ENCODE data around the gene FKBP8. TPM values are rescaled to one million over a fixed set of nuclear protein-coding genes. Genes with fewer than 3 reads are reported as not detected.

Gene FKBP8
- total RNA-seq, 1 experiment from 2014 or later: 487 TPM

GRCh38 chr19:18493440-18494266, 49.7 kb downstream of the FKBP8 start:
- no peak for DNase-seq (ENCODE audit: low read depth)
- in situ Hi-C loops (cut with HindIII; ENCODE audit: low pct_unique_long_range_greater_than_20kb, low sequenced_read_pairs): no loop called here

GRCh38 chr19:18491995-18492953, 51.1 kb downstream of the FKBP8 start:
- in situ Hi-C loops (cut with HindIII; ENCODE audit: low pct_unique_long_range_greater_than_20kb, low sequenced_read_pairs): no loop called here
- DNase-seq (ENCODE audit: low read depth): no peak

DNA sequence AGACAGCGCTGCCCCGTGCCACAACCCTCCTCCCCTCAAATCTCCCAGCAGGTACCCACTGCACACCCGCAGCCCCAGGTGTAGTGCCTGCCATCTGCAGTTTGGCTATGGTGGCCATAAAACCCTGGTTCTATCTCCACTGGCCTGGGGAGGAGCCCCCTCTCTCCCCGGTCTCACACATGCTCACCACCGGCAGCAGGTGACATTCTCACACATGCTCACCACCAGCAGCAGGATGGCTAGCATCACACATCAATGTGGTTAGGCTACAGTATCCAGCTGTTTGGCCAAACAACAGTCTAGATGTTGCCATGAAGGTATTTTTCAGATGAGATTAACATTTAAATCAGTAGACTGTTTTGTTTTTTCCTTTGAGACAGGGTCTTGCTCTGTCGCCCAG, 52.6 kb downstream of the FKBP8 start:
- no peak for DNase-seq (ENCODE audit: low read depth)
- in situ Hi-C loops (cut with HindIII; ENCODE audit: low pct_unique_long_range_greater_than_20kb, low sequenced_read_pairs): no loop called here

GRCh38 chr19:18489627-18490184, 53.7 kb downstream of the FKBP8 start:
- no peak for DNase-seq (ENCODE audit: low read depth)
- in situ Hi-C loops (cut with HindIII; ENCODE audit: low pct_unique_long_range_greater_than_20kb, low sequenced_read_pairs): no loop called here

DNA sequence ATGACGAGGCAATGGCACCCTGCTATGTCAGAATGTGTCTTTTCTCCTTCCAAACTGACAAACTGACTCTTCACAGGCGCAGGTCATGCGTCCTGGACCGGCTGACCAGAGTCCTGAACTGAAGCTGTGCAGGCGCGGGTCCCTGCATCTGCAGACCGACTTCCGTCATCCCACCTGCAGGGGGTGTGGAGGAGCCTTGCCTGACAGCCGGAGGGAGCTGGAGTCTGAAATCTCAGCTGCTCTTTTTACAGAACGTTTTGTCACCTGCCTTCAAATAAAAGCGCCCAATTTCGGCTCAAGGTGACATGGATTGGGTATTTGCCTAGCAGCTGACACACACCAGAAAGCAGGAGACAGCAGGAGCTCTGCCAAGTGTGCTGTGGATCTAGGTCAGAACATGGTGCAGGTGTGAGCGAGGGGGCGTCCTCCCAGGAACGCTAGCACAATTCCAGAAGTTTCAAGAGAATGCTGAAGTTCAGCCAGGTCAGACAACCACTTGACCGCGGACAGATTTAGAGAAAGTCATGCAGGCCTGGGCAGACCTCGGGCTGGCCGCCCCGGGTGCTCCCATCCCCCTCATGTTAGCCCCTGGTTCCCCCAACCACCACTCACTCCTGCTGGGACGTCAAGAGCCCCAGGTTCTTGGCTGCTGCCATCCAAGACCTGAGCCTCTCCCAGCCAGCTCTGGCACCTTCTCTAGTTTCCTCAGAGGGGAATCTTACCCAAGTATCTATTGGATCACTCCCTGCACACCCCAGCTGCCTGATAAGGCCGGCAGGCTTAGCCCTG, 54.3 kb downstream of the FKBP8 start:
- in situ Hi-C loops (cut with HindIII; ENCODE audit: low pct_unique_long_range_greater_than_20kb, low sequenced_read_pairs): no loop called here
- no peak for DNase-seq (ENCODE audit: low read depth)

DNA sequence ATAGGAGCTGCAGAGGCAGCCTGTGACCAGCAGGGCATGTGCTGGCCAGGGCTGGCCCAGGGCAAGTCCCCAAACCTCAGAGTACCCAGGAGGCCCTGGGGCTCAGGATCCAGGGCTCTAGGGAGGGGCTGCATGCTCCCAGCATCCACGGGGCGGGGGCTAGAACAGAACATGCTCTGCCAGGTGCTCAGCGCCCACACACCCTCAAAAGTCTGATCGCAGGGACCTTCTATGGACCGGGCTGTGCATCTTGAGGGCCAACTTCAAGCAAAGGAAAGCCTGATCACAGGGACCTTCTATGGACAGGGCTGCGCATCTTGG, 55.0 kb downstream of the FKBP8 start:
- in situ Hi-C loops (cut with HindIII; ENCODE audit: low pct_unique_long_range_greater_than_20kb, low sequenced_read_pairs): no loop called here
- DNase-seq (ENCODE audit: low read depth): no peak

DNA sequence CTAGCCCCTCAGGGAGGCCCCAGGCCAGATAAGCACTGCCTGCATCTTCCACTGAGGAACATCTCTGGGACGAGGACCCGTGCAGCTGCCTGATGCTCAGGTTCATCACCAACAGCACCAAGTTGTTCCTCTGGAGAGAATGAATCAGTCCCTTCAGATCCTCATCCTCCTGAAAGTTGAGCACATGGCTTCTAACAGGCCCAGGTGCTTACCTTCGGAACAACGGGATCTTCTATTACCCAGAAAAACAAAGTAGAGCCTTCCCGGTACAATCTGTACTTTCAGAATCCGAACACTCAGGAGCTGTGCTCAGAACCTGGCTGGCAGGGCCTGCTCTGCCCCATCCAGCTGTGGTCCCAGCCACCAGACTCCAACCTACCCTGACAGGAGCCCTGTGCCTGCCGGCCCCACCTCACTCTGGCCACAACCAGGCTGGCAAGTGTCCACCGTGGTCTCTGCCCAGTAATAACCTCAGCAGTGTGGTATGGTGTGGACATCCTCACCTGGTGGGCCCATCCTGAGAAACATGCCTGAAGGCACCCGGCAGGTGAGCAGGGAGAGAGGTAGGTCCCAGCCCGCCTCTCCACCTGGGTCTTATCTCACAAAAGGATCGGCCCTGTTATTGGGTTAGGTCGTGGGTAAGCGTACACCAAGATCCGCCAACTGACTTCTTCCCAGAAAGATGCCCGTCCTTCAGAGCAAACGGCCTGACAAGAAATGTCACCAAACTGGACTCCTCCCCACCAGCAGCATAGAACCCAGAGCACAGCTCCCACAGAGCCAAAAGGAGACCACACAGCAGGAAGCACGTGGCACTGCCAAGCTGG, 55.6 kb downstream of the FKBP8 start:
- no peak for DNase-seq (ENCODE audit: low read depth)
- in situ Hi-C loops (cut with HindIII; ENCODE audit: low pct_unique_long_range_greater_than_20kb, low sequenced_read_pairs): no loop called here

DNA sequence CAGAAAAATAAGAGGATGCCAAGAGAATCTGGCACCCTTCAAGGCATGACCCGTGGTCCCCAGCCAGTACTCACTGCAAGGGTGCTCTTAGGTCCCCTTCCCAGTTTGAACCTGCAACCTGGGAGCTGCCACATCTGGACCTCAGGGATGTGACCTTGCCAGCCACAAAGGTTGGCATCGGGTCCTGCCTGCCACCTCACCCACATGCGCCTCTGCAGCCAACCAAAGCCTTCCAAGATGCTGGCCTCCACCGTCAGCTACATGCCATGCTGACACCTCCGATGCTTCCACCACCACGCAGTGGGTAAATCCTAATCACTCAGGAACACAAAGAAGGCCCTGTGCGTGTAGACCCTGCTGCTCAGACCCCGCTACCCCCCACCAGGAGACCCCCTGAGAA, 56.6 kb downstream of the FKBP8 start:
- in situ Hi-C loops (cut with HindIII; ENCODE audit: low pct_unique_long_range_greater_than_20kb, low sequenced_read_pairs): no loop called here
- DNase-seq (ENCODE audit: low read depth): no peak

DNA sequence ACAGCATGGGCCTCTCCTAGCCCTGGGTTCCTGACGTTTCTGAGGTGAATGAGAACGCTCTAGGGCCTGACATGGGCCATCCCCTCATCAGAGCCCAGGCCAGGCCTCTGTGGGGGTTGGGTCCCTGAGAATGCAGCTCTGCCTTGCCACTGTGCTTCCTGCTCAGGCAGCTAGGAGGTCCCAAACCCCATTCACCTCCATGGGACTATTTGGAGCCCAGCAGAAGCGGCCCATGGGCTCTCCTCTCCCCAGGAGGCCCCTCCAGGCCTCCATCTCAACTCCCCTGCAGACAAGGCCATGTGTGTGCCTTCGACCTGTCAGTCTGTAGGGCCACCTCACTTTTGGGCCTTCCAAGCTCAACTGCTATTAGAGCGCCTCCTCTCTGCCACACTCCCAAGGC, 58.4 kb downstream of the FKBP8 start:
- in situ Hi-C loops (cut with HindIII; ENCODE audit: low pct_unique_long_range_greater_than_20kb, low sequenced_read_pairs): no loop called here
- no peak for DNase-seq (ENCODE audit: low read depth)

DNA sequence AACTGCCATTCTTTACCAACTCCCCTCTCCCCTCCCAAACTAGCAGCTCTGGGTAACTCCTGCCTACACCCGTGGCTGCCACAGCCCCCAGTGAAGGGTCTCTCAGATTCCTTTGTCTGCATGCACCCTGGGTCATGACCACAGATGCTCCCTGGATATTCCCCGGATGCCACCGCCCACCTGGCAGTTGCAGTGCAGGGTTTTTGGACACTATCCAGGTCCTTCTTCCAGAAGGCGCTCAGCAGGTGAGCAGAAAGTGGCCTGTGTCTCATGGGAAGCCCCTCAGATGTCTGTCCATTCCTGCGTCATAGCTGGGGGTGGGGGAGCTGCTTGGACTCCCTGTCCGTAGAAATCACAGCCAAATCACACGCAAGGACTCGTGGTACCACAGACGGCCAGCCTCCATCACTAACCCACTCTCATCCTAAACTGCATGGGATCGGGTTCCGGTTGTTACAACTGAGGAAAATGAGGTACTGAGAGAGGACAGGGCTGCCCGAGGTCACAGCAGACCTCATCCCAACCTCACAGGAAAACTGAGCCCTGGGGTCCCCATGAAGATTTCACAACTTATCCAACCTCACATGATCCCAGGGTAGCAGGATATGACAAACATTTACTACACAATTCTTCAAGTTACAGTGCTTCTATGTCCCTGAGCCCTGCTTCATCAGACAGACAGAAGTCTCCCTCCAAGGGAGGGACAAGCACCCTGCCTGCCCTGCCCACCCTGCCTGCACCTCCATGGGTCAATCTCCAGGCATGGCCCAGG, 60.1 kb downstream of the FKBP8 start:
- in situ Hi-C loops (cut with HindIII; ENCODE audit: low pct_unique_long_range_greater_than_20kb, low sequenced_read_pairs): no loop called here
- no peak for DNase-seq (ENCODE audit: low read depth)

Other genes starting within 250 kb of the FKBP8 start
- gene LSM4, start 220.5 kb downstream of the FKBP8 start, total RNA-seq (2014; rRNA removed; shearing (Covaris generic); ENCODE audit: low replicate concordance): 828 and 869 TPM in 2 replicates
- 15.4 and 17.8 TPM in 2 replicates for gene PGPEP1, start 203.0 kb downstream of the FKBP8 start, total RNA-seq (2014; rRNA removed; shearing (Covaris generic); ENCODE audit: low replicate concordance)
- 349 and 410 TPM in 2 replicates for gene GDF15, start 157.4 kb downstream of the FKBP8 start, total RNA-seq (2014; rRNA removed; shearing (Covaris generic); ENCODE audit: low replicate concordance)
- not detected in 2 replicates for gene LRRC25, start 146.0 kb downstream of the FKBP8 start, total RNA-seq (2014; rRNA removed; shearing (Covaris generic); ENCODE audit: low replicate concordance)
- gene SSBP4, start 124.2 kb downstream of the FKBP8 start, total RNA-seq (2014; rRNA removed; shearing (Covaris generic); ENCODE audit: low replicate concordance): 87.5 and 106 TPM in 2 replicates
- 118 and 155 TPM in 2 replicates for gene ISYNA1, start 105.4 kb downstream of the FKBP8 start, total RNA-seq (2014; rRNA removed; shearing (Covaris generic); ENCODE audit: low replicate concordance)
- gene ELL, start 21.5 kb downstream of the FKBP8 start, total RNA-seq (2014; rRNA removed; shearing (Covaris generic); ENCODE audit: low replicate concordance): 8.4 and 26.0 TPM in 2 replicates
- gene KXD1, start 14.3 kb upstream of the FKBP8 start, total RNA-seq (2014; rRNA removed; shearing (Covaris generic); ENCODE audit: low replicate concordance): 99.2 and 181 TPM in 2 replicates
- 628 and 713 TPM in 2 replicates for gene UBA52, start 28.3 kb upstream of the FKBP8 start, total RNA-seq (2014; rRNA removed; shearing (Covaris generic); ENCODE audit: low replicate concordance)
- 189 and 207 TPM in 2 replicates for gene REX1BD, start 45.2 kb upstream of the FKBP8 start, total RNA-seq (2014; rRNA removed; shearing (Covaris generic); ENCODE audit: low replicate concordance)
- gene CRLF1, start 63.2 kb upstream of the FKBP8 start, total RNA-seq (2014; rRNA removed; shearing (Covaris generic); ENCODE audit: low replicate concordance): 9.8 and 51.0 TPM in 2 replicates
- gene TMEM59L, start 69.3 kb upstream of the FKBP8 start, total RNA-seq (2014; rRNA removed; shearing (Covaris generic); ENCODE audit: low replicate concordance): 0.14 and 0.90 TPM in 2 replicates
- 4.1 and 11.2 TPM in 2 replicates for gene KLHL26, start 93.5 kb upstream of the FKBP8 start, total RNA-seq (2014; rRNA removed; shearing (Covaris generic); ENCODE audit: low replicate concordance)
- 1.6 and 4.5 TPM in 2 replicates for gene CRTC1, start 140.1 kb upstream of the FKBP8 start, total RNA-seq (2014; rRNA removed; shearing (Covaris generic); ENCODE audit: low replicate concordance)
- gene COMP, start 247.7 kb upstream of the FKBP8 start, total RNA-seq (2014; rRNA removed; shearing (Covaris generic); ENCODE audit: low replicate concordance): not detected in 2 replicates

Data from Caki2 (cell line).